Measurements from ENCODE around the gene ARID3A.

Gene ARID3A

DNA sequence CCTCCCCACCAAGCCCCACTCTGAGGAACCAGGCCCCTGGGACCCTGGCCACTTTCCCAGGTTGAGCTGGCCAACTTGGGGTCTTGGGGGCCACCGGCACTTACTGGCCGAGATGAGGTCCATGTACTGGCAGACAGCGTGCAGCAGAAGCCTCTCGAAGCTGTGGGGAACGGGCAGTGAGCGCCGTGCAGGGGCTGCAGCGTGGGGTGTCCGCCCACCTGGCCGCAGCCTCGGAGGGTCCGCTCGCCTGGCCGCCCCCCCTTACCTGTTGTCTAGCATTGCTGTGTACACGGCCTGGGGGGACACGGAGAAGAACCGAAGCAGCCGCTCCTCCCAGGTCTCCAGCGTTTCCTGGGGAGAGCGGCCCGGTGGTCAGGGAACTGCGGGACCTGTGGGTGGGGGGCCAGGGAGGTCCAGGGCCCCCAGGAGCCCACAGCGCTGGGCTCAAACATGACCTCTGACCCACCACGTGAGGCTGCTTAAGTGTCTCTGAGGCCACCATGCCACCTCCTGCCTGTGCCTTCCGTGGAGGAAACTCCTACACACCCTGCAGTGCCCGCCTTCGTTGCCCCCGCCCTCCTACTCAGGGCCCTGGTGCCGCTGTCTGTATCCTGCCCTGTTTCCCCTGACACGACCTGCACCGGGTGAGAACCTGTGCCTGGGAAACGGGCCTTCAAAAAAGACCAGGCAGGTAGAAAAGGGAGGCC is 26.3 kb upstream of the ARID3A start:
- TF ChIP-seq, protein P1, sequence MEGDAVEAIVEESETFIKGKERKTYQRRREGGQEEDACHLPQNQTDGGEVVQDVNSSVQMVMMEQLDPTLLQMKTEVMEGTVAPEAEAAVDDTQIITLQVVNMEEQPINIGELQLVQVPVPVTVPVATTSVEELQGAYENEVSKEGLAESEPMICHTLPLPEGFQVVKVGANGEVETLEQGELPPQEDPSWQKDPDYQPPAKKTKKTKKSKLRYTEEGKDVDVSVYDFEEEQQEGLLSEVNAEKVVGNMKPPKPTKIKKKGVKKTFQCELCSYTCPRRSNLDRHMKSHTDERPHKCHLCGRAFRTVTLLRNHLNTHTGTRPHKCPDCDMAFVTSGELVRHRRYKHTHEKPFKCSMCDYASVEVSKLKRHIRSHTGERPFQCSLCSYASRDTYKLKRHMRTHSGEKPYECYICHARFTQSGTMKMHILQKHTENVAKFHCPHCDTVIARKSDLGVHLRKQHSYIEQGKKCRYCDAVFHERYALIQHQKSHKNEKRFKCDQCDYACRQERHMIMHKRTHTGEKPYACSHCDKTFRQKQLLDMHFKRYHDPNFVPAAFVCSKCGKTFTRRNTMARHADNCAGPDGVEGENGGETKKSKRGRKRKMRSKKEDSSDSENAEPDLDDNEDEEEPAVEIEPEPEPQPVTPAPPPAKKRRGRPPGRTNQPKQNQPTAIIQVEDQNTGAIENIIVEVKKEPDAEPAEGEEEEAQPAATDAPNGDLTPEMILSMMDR (IDR thresholded peaks at IDR 0.05; ENCODE audit: low read length), result no peak
- TF ChIP-seq EZH2phosphoT487 (IDR thresholded peaks at IDR 0.05; ENCODE audit: low read length) (no peak), EZH2 (optimal IDR thresholded peaks at IDR 0.05; ENCODE audit: low read depth, low read length) (no peak)
- H3K9me2 ChIP-seq (replicated peaks; ENCODE audit: insufficient read depth, low read length), result no peaks in the 10 kb centered on the region
- no peaks in the 10 kb centered on the region for H3K79me2 ChIP-seq (ENCODE audit: low read length)
- no peak overlapping the region for H3K27ac ChIP-seq (ENCODE audit: low read length)
- no peaks in the 10 kb centered on the region for H3F3A ChIP-seq (ENCODE audit: insufficient read depth, low read length)
- DNase-seq, result no peak
- H3K4me1 ChIP-seq (ENCODE audit: low read length), result no peaks in the 10 kb centered on the region
- no peak overlapping the region for H3K4me3 ChIP-seq (ENCODE audit: low read length)
- no peak overlapping the region for H3K9ac ChIP-seq (ENCODE audit: low read length)
- H3K27me3 ChIP-seq (replicated peaks; ENCODE audit: insufficient read depth, low read length), result no peaks in the 10 kb centered on the region
- H4K20me1 ChIP-seq (ENCODE audit: insufficient read depth, low read length), result no peaks in the 10 kb centered on the region
- no peaks in the 10 kb centered on the region for H3K9me3 ChIP-seq (replicated peaks; ENCODE audit: insufficient read depth, low read length)
- H2AFZ ChIP-seq (ENCODE audit: low read length), result no peak overlapping the region
- no peak overlapping the region for H3K4me2 ChIP-seq (ENCODE audit: low read depth, low read length)
- H3K36me3 ChIP-seq (replicated peaks; ENCODE audit: insufficient read depth, low read length), result no peaks in the 10 kb centered on the region

DNA sequence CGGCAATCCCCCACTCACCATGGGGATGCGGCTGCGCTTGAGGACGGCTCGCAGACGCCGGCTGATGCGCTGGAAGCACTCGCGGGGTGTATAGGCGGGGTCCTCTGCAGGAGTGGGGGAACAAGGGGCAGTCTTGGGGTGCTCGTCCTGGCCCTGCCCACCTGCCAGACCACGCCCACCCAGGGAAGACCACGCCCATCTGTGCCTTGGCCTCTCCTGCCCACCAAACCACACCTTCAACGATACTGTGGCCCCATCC is 25.9 kb upstream of the ARID3A start:
- Histone ChIP-seq H3K27ac (ENCODE audit: low read length) (no peak overlapping the region), H3K4me3 (ENCODE audit: low read length) (no peak overlapping the region), H3K4me1 (ENCODE audit: low read length) (no peaks in the 10 kb centered on the region), H3K9ac (ENCODE audit: low read length) (no peak overlapping the region), H2AFZ (ENCODE audit: low read length) (no peak overlapping the region), H3K9me2 (replicated peaks; ENCODE audit: insufficient read depth, low read length) (no peaks in the 10 kb centered on the region), H3K4me2 (ENCODE audit: low read depth, low read length) (no peak overlapping the region), H3K36me3 (replicated peaks; ENCODE audit: insufficient read depth, low read length) (no peaks in the 10 kb centered on the region), H3K79me2 (ENCODE audit: low read length) (no peaks in the 10 kb centered on the region), H3F3A (ENCODE audit: insufficient read depth, low read length) (no peaks in the 10 kb centered on the region), H3K9me3 (replicated peaks; ENCODE audit: insufficient read depth, low read length) (no peaks in the 10 kb centered on the region), H3K27me3 (replicated peaks; ENCODE audit: insufficient read depth, low read length) (no peaks in the 10 kb centered on the region), H4K20me1 (ENCODE audit: insufficient read depth, low read length) (no peaks in the 10 kb centered on the region)
- no peak for DNase-seq
- TF ChIP-seq EZH2 (optimal IDR thresholded peaks at IDR 0.05; ENCODE audit: low read depth, low read length), result no peak
- TF ChIP-seq EZH2phosphoT487 (IDR thresholded peaks at IDR 0.05; ENCODE audit: low read length), result no peak

DNA sequence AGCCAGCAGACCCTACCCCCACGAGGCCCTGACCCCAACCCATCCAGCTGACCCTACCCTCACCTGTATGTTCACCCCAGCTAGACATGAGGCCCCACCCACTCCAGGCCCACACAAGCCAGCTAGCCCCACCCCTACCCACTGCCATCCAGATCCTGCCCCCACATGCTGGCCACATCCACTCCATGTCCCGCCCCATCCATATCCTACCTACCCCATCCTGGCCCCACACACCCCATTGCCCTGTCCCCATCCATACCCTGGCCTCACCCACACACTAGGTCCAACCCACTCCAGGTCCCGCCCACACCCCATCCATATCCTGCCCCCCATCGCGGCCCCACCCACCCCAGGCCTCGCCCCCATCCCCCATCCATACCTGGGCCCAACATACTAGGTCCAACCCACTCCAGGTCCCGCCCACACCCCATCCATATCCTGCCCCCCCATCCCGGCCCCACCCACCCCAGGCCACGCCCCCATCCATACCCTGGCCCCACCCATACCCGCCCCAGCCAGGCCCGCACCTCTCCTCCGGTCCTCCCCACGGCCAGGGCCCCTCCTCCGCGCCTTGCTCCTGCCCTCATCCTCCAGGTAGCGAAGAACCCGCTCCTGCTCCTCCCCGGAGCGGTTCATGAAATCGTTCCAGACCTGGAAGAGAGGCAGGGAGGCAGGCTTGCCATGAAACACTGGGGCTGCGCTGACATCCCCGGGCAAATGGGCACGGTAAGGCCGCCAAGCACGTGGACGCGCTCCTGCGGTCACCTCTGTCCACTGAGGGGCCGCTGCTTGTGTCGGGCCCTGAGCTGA is 25.3 kb upstream of the ARID3A start:
- no peaks in the 10 kb centered on the region for H3K79me2 ChIP-seq (ENCODE audit: low read length)
- H3K36me3 ChIP-seq (replicated peaks; ENCODE audit: insufficient read depth, low read length), result no peaks in the 10 kb centered on the region
- no peak for DNase-seq
- no peaks in the 10 kb centered on the region for H4K20me1 ChIP-seq (ENCODE audit: insufficient read depth, low read length)
- no peaks in the 10 kb centered on the region for H3K9me2 ChIP-seq (replicated peaks; ENCODE audit: insufficient read depth, low read length)
- H3K9ac ChIP-seq (ENCODE audit: low read length), result no peak overlapping the region
- TF ChIP-seq, protein P1 (IDR thresholded peaks at IDR 0.05; ENCODE audit: low read length), result no peak
- no peak overlapping the region for H3K4me2 ChIP-seq (ENCODE audit: low read depth, low read length)
- no peak overlapping the region for H3K27ac ChIP-seq (ENCODE audit: low read length)
- H2AFZ ChIP-seq (ENCODE audit: low read length), result no peak overlapping the region
- no peaks in the 10 kb centered on the region for H3K9me3 ChIP-seq (replicated peaks; ENCODE audit: insufficient read depth, low read length)
- H3F3A ChIP-seq (ENCODE audit: insufficient read depth, low read length), result no peaks in the 10 kb centered on the region
- no peak overlapping the region for H3K4me3 ChIP-seq (ENCODE audit: low read length)
- no peaks in the 10 kb centered on the region for H3K4me1 ChIP-seq (ENCODE audit: low read length)
- no peaks in the 10 kb centered on the region for H3K27me3 ChIP-seq (replicated peaks; ENCODE audit: insufficient read depth, low read length)

All from MM.1S (cell line).